ENCODE results near the gene FUT7. TPM values are rescaled to one million over a fixed set of nuclear protein-coding genes. Genes with fewer than 3 reads are reported as not detected.

Gene FUT7
- total and polyA plus RNA-seq, 2 of the 13 experiments (the other 11 are each of a cell fraction or from before 2014, with no cell fraction given), result 0.05 TPM; not detected in 1

DNA sequence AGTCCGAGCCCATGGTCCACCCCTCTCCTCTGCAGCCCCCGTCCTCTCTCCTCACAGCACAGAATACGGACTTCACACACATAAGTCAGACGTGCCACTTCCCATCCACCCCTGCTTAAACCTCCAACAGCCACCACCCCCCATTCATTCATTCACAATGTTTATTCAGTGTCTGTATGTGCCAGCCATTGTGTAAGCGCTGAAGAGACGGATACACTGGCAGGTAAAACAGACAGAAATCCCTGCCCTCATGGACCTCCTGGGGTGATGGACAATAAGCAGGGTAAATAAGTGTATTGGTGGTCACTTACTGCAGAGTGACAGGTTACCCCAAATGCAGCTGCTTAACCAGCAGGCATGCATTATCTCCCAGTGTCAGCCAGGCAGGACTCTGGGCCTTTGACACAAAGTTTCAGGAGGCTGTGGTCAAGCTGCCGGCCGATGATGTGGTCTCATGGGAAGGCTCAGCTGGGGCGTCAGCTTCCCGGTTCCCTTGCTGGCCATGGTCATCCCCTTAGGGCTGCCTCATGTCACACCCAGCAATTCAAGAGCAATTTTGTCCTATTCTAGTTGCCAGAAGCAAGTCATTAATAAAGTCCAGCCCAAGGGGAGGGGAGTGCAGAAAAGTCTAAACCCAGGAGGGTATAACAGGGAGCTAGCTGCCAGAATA lies 41.5 kb downstream of the FUT7 start (continued):
- TF ChIP-seq, protein P1, sequence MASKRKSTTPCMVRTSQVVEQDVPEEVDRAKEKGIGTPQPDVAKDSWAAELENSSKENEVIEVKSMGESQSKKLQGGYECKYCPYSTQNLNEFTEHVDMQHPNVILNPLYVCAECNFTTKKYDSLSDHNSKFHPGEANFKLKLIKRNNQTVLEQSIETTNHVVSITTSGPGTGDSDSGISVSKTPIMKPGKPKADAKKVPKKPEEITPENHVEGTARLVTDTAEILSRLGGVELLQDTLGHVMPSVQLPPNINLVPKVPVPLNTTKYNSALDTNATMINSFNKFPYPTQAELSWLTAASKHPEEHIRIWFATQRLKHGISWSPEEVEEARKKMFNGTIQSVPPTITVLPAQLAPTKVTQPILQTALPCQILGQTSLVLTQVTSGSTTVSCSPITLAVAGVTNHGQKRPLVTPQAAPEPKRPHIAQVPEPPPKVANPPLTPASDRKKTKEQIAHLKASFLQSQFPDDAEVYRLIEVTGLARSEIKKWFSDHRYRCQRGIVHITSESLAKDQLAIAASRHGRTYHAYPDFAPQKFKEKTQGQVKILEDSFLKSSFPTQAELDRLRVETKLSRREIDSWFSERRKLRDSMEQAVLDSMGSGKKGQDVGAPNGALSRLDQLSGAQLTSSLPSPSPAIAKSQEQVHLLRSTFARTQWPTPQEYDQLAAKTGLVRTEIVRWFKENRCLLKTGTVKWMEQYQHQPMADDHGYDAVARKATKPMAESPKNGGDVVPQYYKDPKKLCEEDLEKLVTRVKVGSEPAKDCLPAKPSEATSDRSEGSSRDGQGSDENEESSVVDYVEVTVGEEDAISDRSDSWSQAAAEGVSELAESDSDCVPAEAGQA (IDR thresholded peaks at IDR 0.05; ENCODE audit: low read depth), result no peak
- TF ChIP-seq, protein P1 (CRISPR knock-in tag; IDR thresholded peaks at IDR 0.05; ENCODE audit: borderline replicate concordance), result no peak
- TF ChIP-seq ZNF703 (CRISPR knock-in tag; IDR thresholded peaks at IDR 0.05; ENCODE audit: borderline replicate concordance) (no peak), ZNF670 (CRISPR knock-in tag; IDR thresholded peaks at IDR 0.05; ENCODE audit: borderline replicate concordance) (no peak), MAZ (IDR thresholded peaks at IDR 0.05; ENCODE audit: borderline replicate concordance, low read depth, low read length) (no peak), MAZ (CRISPR knock-in tag; IDR thresholded peaks at IDR 0.05; ENCODE audit: low read depth) (no peak), NFIC (IDR thresholded peaks at IDR 0.05; ENCODE audit: low read length) (no peak), ZNF460 (CRISPR knock-in tag; IDR thresholded peaks at IDR 0.05; ENCODE audit: borderline replicate concordance) (no peak), HDAC1 (CRISPR knock-in tag; IDR thresholded peaks at IDR 0.05) (0 out of 2 replicates have a peak, but pooled peaks have one; percentile 22), FOXJ3 (CRISPR knock-in tag; IDR thresholded peaks at IDR 0.05; ENCODE audit: borderline replicate concordance) (no peak), SAP130 (CRISPR knock-in tag; IDR thresholded peaks at IDR 0.05; ENCODE audit: low read depth) (peak; percentile 62), HMG20B (CRISPR knock-in tag; conservative IDR thresholded peaks at IDR 0.05) (no peak), SMC3 (IDR thresholded peaks at IDR 0.05; ENCODE audit: low read length) (no peak), PAF1 (CRISPR knock-in tag; IDR thresholded peaks at IDR 0.05) (no peak), ZNF687 (CRISPR knock-in tag; IDR thresholded peaks at IDR 0.05) (0 out of 2 replicates have a peak, but pooled peaks have one; percentile 16), STAT5B (CRISPR knock-in tag; IDR thresholded peaks at IDR 0.05) (no peak), ZBTB7B (CRISPR knock-in tag; IDR thresholded peaks at IDR 0.05) (no peak), TEAD3 (CRISPR knock-in tag; optimal IDR thresholded peaks at IDR 0.05; ENCODE audit: borderline replicate concordance) (no peak), ZNF12 (CRISPR knock-in tag; IDR thresholded peaks at IDR 0.05) (peak; percentile 35; the same call in 1 of the 2 replicates), ZNF543 (CRISPR knock-in tag; IDR thresholded peaks at IDR 0.05) (no peak), ZFP41 (CRISPR knock-in tag; IDR thresholded peaks at IDR 0.05; ENCODE audit: borderline replicate concordance) (no peak), SALL1 (CRISPR knock-in tag; IDR thresholded peaks at IDR 0.05) (0 out of 2 replicates have a peak, but pooled peaks have one; percentile 25)
